HCT116 (cell line): ENCODE measurements around the gene CDC45. TPM values are rescaled to one million over a fixed set of nuclear protein-coding genes. Genes with fewer than 3 reads are reported as not detected.

Experiments used
- ATAC-seq: fragments of 200-7000 bp; cut with Tn5 transposase; 2 replicates; pipeline ENCODE4 v1.9.1; 2020; ENCODE audit warnings: mild to moderate bottlenecking, moderate library complexity
- BruUV-seq: library from RNA; stranded (reverse); fragments of 400-500 nt; replicated peaks from 2 replicates; lab custom pipeline; 2021; lab: Mats Ljungman, UMichigan
- CTCF ChIA-PET: fragments of 300-600 bp; sonication (Branson Sonifier 250); formaldehyde crosslinking; loops from one replicate; lab custom pipeline; 2021; ENCODE audit warnings: antibody characterized with exemption; lab: Charles Lee
- POLR2A ChIA-PET: fragments of 300-600, 350-600 bp; sonication (Branson Sonifier 250); formaldehyde crosslinking; loops from one replicate; lab custom pipeline; 2021; ENCODE audit warnings: antibody characterized with exemption; lab: Charles Lee
- RAD21 ChIA-PET, 2 experiments: fragments of 300-600 bp; sonication (Branson Sonifier 250); formaldehyde crosslinking; loops; one replicate each; lab custom pipeline; 2023; ENCODE audit warnings: low total read pairs in 2 of 2; ENCODE audit not compliant: uncharacterized antibody in 2 of 2, unreplicated experiment in 2 of 2, low non-redundant PET in 1 of 2; lab: Charles Lee
- DNase-seq: peaks from one replicate; pipeline ENCODE4 v3.0.0-alpha.2; 2010; ENCODE audit warnings: low read depth, low spot score
- H2AFZ ChIP-seq: fragments of 200-600 bp; shearing (Covaris generic), sonication (generic); 2 replicates; pipeline ENCODE4 v1.6.1; 2017; ENCODE audit warnings: low read depth, mixed run types, mixed read lengths, antibody characterized with exemption, low read length; ENCODE audit not compliant: poor library complexity, severe bottlenecking
- H3K27ac ChIP-seq: 2 replicates; pipeline ENCODE4 v1.5.1; 2012; ENCODE audit warnings: low read depth, low read length
- H3K27me3 ChIP-seq: fragments of 200-600 bp; sonication (generic); 2 replicates; pipeline ENCODE4 v1.6.1; 2016; ENCODE audit warnings: mixed run types, low read length, mixed read lengths; ENCODE audit not compliant: insufficient read depth
- H3K36me3 ChIP-seq, 2 experiments: fragments of 200-500 bp in 1 of 2; fragments of 200-600 bp in 1 of 2; sonication (Bioruptor generic) in 1 of 2; sonication (generic) in 1 of 2; 2 replicates each; pipeline versions ENCODE4 v1.5.1 to v1.6.1; 2014 to 2016; ENCODE audit warnings: low read length in 2 of 2, inconsistent platforms in 1 of 2, mixed read lengths in 1 of 2, mixed run types in 1 of 2; ENCODE audit not compliant: insufficient read depth in 2 of 2, control insufficient read depth in 1 of 2
- H3K4me1 ChIP-seq, 2 experiments: fragments of 200-600 bp in 1 of 2; sonication (generic) in 1 of 2; 2 replicates each; pipeline versions ENCODE4 v1.5.1 to v1.6.1; 2012 to 2017; ENCODE audit warnings: low read length in 2 of 2, inconsistent platforms in 1 of 2, mild to moderate bottlenecking in 1 of 2, mixed read lengths in 1 of 2, mixed run types in 1 of 2, moderate library complexity in 1 of 2; ENCODE audit not compliant: insufficient read depth in 2 of 2, control insufficient read depth in 1 of 2
- H3K4me2 ChIP-seq: fragments of 200-600 bp; sonication (generic); 2 replicates; pipeline ENCODE4 v1.6.1; 2017; ENCODE audit warnings: mixed run types, low read length, mixed read lengths
- H3K4me3 ChIP-seq, 2 experiments: fragments of 200-600 bp in 1 of 2; sonication (generic) in 1 of 2; replicated peaks in 1 of 2; 2 replicates each; pipeline ENCODE4 v1.5.1; 2011 to 2016; ENCODE audit warnings: low read length in 2 of 2, control low read depth in 1 of 2, low read depth in 1 of 2, mild to moderate bottlenecking in 1 of 2, mixed read lengths in 1 of 2, mixed run types in 1 of 2
- H3K79me2 ChIP-seq: fragments of 200-600 bp; sonication (generic); 2 replicates; pipeline ENCODE4 v1.6.1; 2017; ENCODE audit warnings: mild to moderate bottlenecking, mixed run types, low read length, moderate library complexity, mixed read lengths; ENCODE audit not compliant: insufficient read depth
- H3K9ac ChIP-seq: fragments of 200-600 bp; sonication (generic); 2 replicates; pipeline ENCODE4 v1.6.1; 2016; ENCODE audit warnings: low read length, mixed read lengths
- H3K9me2 ChIP-seq: fragments of 200-600 bp; sonication (generic), shearing (Covaris generic); 2 replicates; pipeline ENCODE4 v1.6.1; 2017; ENCODE audit warnings: mixed run types, mild to moderate bottlenecking, moderate library complexity; ENCODE audit not compliant: insufficient read depth
- H3K9me3 ChIP-seq, 2 experiments: fragments of 200-500 bp in 1 of 2; fragments of 200-600 bp in 1 of 2; sonication (Bioruptor generic) in 1 of 2; sonication (generic) in 1 of 2; 2 replicates each; pipeline ENCODE4 v1.6.1; 2014 to 2017; ENCODE audit warnings: low read length in 2 of 2, mixed read lengths in 2 of 2, inconsistent platforms in 1 of 2, low read depth in 1 of 2, mild to moderate bottlenecking in 1 of 2, mixed run types in 1 of 2, moderate library complexity in 1 of 2; ENCODE audit not compliant: control insufficient read depth in 1 of 2, insufficient read depth in 1 of 2
- H4K20me1 ChIP-seq: fragments of 200-600 bp; sonication (generic), shearing (Covaris generic); 2 replicates; pipeline ENCODE4 v1.6.1; 2017; ENCODE audit warnings: mixed run types, mild to moderate bottlenecking, moderate library complexity; ENCODE audit not compliant: insufficient read depth
- ATF3 ChIP-seq: IDR thresholded peaks from 2 replicates; pipeline ENCODE4 v1.6.1; 2012
- CBX3 ChIP-seq: IDR thresholded peaks from 2 replicates; pipeline ENCODE4 v1.6.1; 2012; ENCODE audit warnings: low read depth
- CEBPB ChIP-seq: IDR thresholded peaks from 2 replicates; pipeline ENCODE4 v1.6.1; 2012; ENCODE audit warnings: low read depth
- CTCF ChIP-seq, 3 experiments: fragments of 200-600 bp in 1 of 3; sonication (generic) in 1 of 3; IDR thresholded peaks in 2 of 3; conservative IDR thresholded peaks in 1 of 3; 2 replicates each; pipeline ENCODE4 v1.5.1; 2012 to 2017; ENCODE audit warnings: low read depth in 2 of 3, low read length in 2 of 3, antibody characterized with exemption in 1 of 3, borderline replicate concordance in 1 of 3, control low read depth in 1 of 3, mild to moderate bottlenecking in 1 of 3, mixed read lengths in 1 of 3, mixed run types in 1 of 3, moderate library complexity in 1 of 3; ENCODE audit not compliant: insufficient read depth in 1 of 3
- EGR1 ChIP-seq: IDR thresholded peaks from 2 replicates; pipeline ENCODE4 v1.6.1; 2012; ENCODE audit warnings: low read depth
- ELF1 ChIP-seq: IDR thresholded peaks from 2 replicates; pipeline ENCODE4 v1.6.1; 2012; ENCODE audit warnings: low read depth, borderline replicate concordance
- EZH2 ChIP-seq: fragments of 200-600 bp; sonication (generic); IDR thresholded peaks from 2 replicates; pipeline ENCODE4 v1.6.1; 2017; ENCODE audit warnings: antibody characterized with exemption, mixed run types
- FOSL1 ChIP-seq: IDR thresholded peaks from 2 replicates; pipeline ENCODE4 v1.6.1; 2012; ENCODE audit warnings: low read depth
- JUND ChIP-seq: IDR thresholded peaks from 2 replicates; pipeline ENCODE4 v1.6.1; 2012
- MAX ChIP-seq: IDR thresholded peaks from 2 replicates; pipeline ENCODE4 v1.6.1; 2012
- POLR2AphosphoS5 ChIP-seq: IDR thresholded peaks from 2 replicates; pipeline ENCODE4 v1.6.1; 2011; ENCODE audit warnings: mild to moderate bottlenecking, low read depth, low read length, moderate library complexity
- RAD21 ChIP-seq: IDR thresholded peaks from 2 replicates; pipeline ENCODE4 v1.6.1; 2012; ENCODE audit warnings: low read depth, mild to moderate bottlenecking
- REST ChIP-seq: IDR thresholded peaks from 2 replicates; pipeline ENCODE4 v1.6.1; 2012; ENCODE audit warnings: low read depth
- SIN3A ChIP-seq: IDR thresholded peaks from 2 replicates; pipeline ENCODE4 v1.6.1; 2012; ENCODE audit warnings: low read depth
- SRF ChIP-seq: IDR thresholded peaks from 2 replicates; pipeline ENCODE4 v1.6.1; 2012; ENCODE audit warnings: low read depth
- YY1 ChIP-seq: IDR thresholded peaks from 2 replicates; pipeline ENCODE4 v1.6.1; 2011; ENCODE audit warnings: low read length, low read depth, moderate library complexity, mild to moderate bottlenecking; ENCODE audit not compliant: insufficient replicate concordance; ENCODE audit errors: extremely low read depth
- ZBTB33 ChIP-seq: IDR thresholded peaks from 2 replicates; pipeline ENCODE4 v1.6.1; 2011; ENCODE audit warnings: mild to moderate bottlenecking, low read length, moderate library complexity; ENCODE audit not compliant: insufficient replicate concordance; ENCODE audit errors: extremely low read depth
- ZFX ChIP-seq: fragments of 450-650 bp; IDR thresholded peaks from 2 replicates; pipeline ENCODE4 v1.6.1; 2017
- ZNF274 ChIP-seq: fragments of 200-500 bp; sonication (Bioruptor generic); IDR thresholded peaks from 2 replicates; pipeline ENCODE4 v1.6.1; 2014; ENCODE audit warnings: mild to moderate bottlenecking, low read depth, low read length, inconsistent platforms
- intact Hi-C: fragments of 100-400 bp; cut with micrococcal nuclease; formaldehyde crosslinking; loops from 2 replicates; pipeline ENCODE4 v1.10.0; 2022
- total RNA-seq: library from RNA; stranded (reverse); gene quantifications from one replicate; pipeline ENCODE4 v1.2.1, GENCODE V29; 2021; ENCODE audit not compliant: unreplicated experiment

Gene CDC45
- total RNA-seq, 1 experiment from 2014 or later: 43.4 TPM

- no peak overlapping the region for H3K4me2 ChIP-seq
- DNase-seq (no peak), ATAC-seq (no peak)
- ChIA-PET POLR2A (no interaction called here), RAD21 (no interaction called here), CTCF (no interaction called here)
- no TSS peak for BruUV-seq
- no peaks in the 10 kb centered on the region for H4K20me1 ChIP-seq
- no peaks in the 10 kb centered on the region for H3K27me3 ChIP-seq
- no peaks in the 10 kb centered on the region for H3K9me3 ChIP-seq
- no peak overlapping the region for H2AFZ ChIP-seq
- intact Hi-C loops: no loop called here
- H3K36me3 ChIP-seq: peaks cover 7 to 38% of the 10 kb centered on the region in 2 experiments; a peak in 3 of 4 replicates
- no peak overlapping the region for H3K27ac ChIP-seq
- no peak overlapping the region for H3K4me3 ChIP-seq
- H3K4me1 ChIP-seq: no peaks in the 10 kb centered on the region
- H3K9ac ChIP-seq: no peak overlapping the region
- no peaks in the 10 kb centered on the region for H3K9me2 ChIP-seq
- no peaks in the 10 kb centered on the region for H3K79me2 ChIP-seq
- TF ChIP-seq EGR1: no peak
- no peak for TF ChIP-seq JUND
- no peak for TF ChIP-seq EZH2
- TF ChIP-seq ZFX: no peak
- TF ChIP-seq CTCF (IDR thresholded peaks at IDR 0.05 in 2 of 3, conservative IDR thresholded peaks at IDR 0.05 in 1 of 3; ENCODE audit: borderline replicate concordance in 1 of 3, insufficient read depth in 1 of 3, low read depth in 2 of 3, low read length in 2 of 3): no peak
- no peak for TF ChIP-seq POLR2AphosphoS5
- TF ChIP-seq MAX: no peak
- TF ChIP-seq SIN3A: no peak
- TF ChIP-seq YY1: no peak
- TF ChIP-seq CEBPB: no peak
- TF ChIP-seq ZBTB33: no peak
- TF ChIP-seq ATF3: no peak
- no peak for TF ChIP-seq REST
- no peak for TF ChIP-seq CBX3
- no peak for TF ChIP-seq SRF
- TF ChIP-seq ZNF274: no peak
- TF ChIP-seq RAD21: no peak
- TF ChIP-seq FOSL1: no peak
- TF ChIP-seq ELF1: no peak
Measured at GRCh38 chr22:19509923-19510322, 30.2 kb downstream of the CDC45 start.
